Left hindlimb (tissue), 1 donor: Measurements from ENCODE around the gene DCTN4.
"Not testable (repeated sequence)": the region's sequence is repeated elsewhere in the genome, so short reads cannot be mapped to it uniquely, and the experiment has no call there.

Source experiments
- DNase-seq: peaks from one replicate; pipeline ENCODE4 v3.0.0-alpha.2; 2018

The DCTN4 gene

GRCh38 chr5:150758531-150759333, at the start of gene DCTN4:
Gene DCTN4, minus strand, starts transcription at chr5:150759017. Its CDS starts 24 bp downstream, at chr5:150758993.
- peak; percentile 97 for DNase-seq

GRCh38 chr5:150804388-150804787, 45.6 kb upstream of the DCTN4 start:
- DNase-seq: no peak

- peak; percentile 56 for DNase-seq
Measured at GRCh38 chr5:150801117-150801927, 42.5 kb upstream of the DCTN4 start.

- no peak for DNase-seq
Measured at GRCh38 chr5:150797384-150797783, 38.6 kb upstream of the DCTN4 start.

GRCh38 chr5:150794927-150795326, 36.1 kb upstream of the DCTN4 start:
- no peak for DNase-seq

GRCh38 chr5:150793423-150793888, 34.6 kb upstream of the DCTN4 start:
- DNase-seq: not testable (repeated sequence)

- DNase-seq: no peak
Measured at GRCh38 chr5:150791536-150791935, 32.7 kb upstream of the DCTN4 start.

GRCh38 chr5:150789943-150790611, 31.3 kb upstream of the DCTN4 start:
- DNase-seq: peak; percentile 40

GRCh38 chr5:150789450-150789849, 30.6 kb upstream of the DCTN4 start:
- DNase-seq: no peak

GRCh38 chr5:150788977-150789376, 30.2 kb upstream of the DCTN4 start:
- DNase-seq: no peak

GRCh38 chr5:150787656-150788055, 28.8 kb upstream of the DCTN4 start:
- no peak for DNase-seq

GRCh38 chr5:150786876-150787275, 28.1 kb upstream of the DCTN4 start:
- DNase-seq: no peak

- no peak for DNase-seq
Measured at GRCh38 chr5:150785950-150786349, 27.1 kb upstream of the DCTN4 start.

- peak; percentile 79 for DNase-seq
Measured at GRCh38 chr5:150783422-150783928, 24.7 kb upstream of the DCTN4 start.

- no peak for DNase-seq
Measured at GRCh38 chr5:150782850-150783249, 24.0 kb upstream of the DCTN4 start.

- peak; percentile 80 for DNase-seq
Measured at GRCh38 chr5:150781706-150782614, 23.1 kb upstream of the DCTN4 start.

- no peak for DNase-seq
Measured at GRCh38 chr5:150780816-150781221, 22.0 kb upstream of the DCTN4 start.

GRCh38 chr5:150780187-150780692, 21.4 kb upstream of the DCTN4 start:
- no peak for DNase-seq

GRCh38 chr5:150779397-150780186, 20.8 kb upstream of the DCTN4 start:
- no peak for DNase-seq

GRCh38 chr5:150778517-150779396, 19.9 kb upstream of the DCTN4 start, which contains the start of gene SMIM3:
Gene SMIM3, plus strand, starts transcription at chr5:150778757. Its CDS starts 16,684 bp downstream, at chr5:150795441.
- peak; percentile 87 for DNase-seq
